Vagina (tissue), 2 donors: ENCODE data around the gene ASAP3.

Source experiments
- CTCF ChIP-seq, 3 experiments: fragments of 450-650 bp in 2 of 3; fragments of 200-600 bp in 1 of 3; sonication (generic) in 1 of 3; IDR thresholded peaks; one replicate each; pipeline ENCODE4 v1.5.1; 2017 to 2019; ENCODE audit warnings: antibody characterized with exemption in 3 of 3, mild to moderate bottlenecking in 2 of 3, moderate library complexity in 2 of 3
- POLR2A ChIP-seq, 2 donors: fragments of 450-650 bp; IDR thresholded peaks; one replicate each; pipeline ENCODE4 v1.6.1; 2017; ENCODE audit warnings: antibody characterized with exemption in 2 of 2, mild to moderate bottlenecking in 2 of 2, moderate library complexity in 2 of 2
- POLR2AphosphoS5 ChIP-seq, 2 donors: sonication (generic); formaldehyde crosslinking; IDR thresholded peaks; one replicate each; pipeline ENCODE4 v1.9.0; 2017; ENCODE audit warnings: antibody characterized with exemption in 2 of 2, mild to moderate bottlenecking in 2 of 2, low read depth in 1 of 2; ENCODE audit not compliant: insufficient read depth in 1 of 2

GRCh38 chr1:23383577-23384311, 100.2 kb downstream of the ASAP3 start:
- TF ChIP-seq POLR2A (IDR thresholded peaks at IDR 0.05) (no peak), CTCF (IDR thresholded peaks at IDR 0.05) (no peak), POLR2AphosphoS5 (IDR thresholded peaks at IDR 0.05; ENCODE audit: insufficient read depth in 1 of 2, low read depth in 1 of 2) (no peak)
